Muscle layer of colon (tissue), 2 donors: Measurements from ENCODE around the gene RNF34.

Experiments
- H3K27ac ChIP-seq: one replicate; pipeline ENCODE4 v1.7.0; 2013; ENCODE audit warnings: low read depth, mild to moderate bottlenecking, low read length, moderate library complexity
- H3K27me3 ChIP-seq, 2 donors: one replicate each; pipeline ENCODE4 v1.7.0; 2013; ENCODE audit warnings: low read length in 2 of 2, mild to moderate bottlenecking in 2 of 2; ENCODE audit not compliant: insufficient read depth in 2 of 2, control insufficient read depth in 1 of 2
- H3K36me3 ChIP-seq: one replicate; pipeline ENCODE4 v1.7.0; 2013; ENCODE audit warnings: mild to moderate bottlenecking, low read length; ENCODE audit not compliant: insufficient read depth
- H3K4me1 ChIP-seq: one replicate; pipeline ENCODE4 v1.7.0; 2013; ENCODE audit warnings: mild to moderate bottlenecking, low read length; ENCODE audit not compliant: insufficient read depth
- H3K4me3 ChIP-seq, 2 donors: one replicate each; pipeline ENCODE4 v1.7.0; 2013; ENCODE audit warnings: low read length in 2 of 2, low read depth in 1 of 2, mild to moderate bottlenecking in 1 of 2, moderate library complexity in 1 of 2
- H3K9ac ChIP-seq: one replicate; pipeline ENCODE4 v1.7.0; 2013; ENCODE audit warnings: low read length
- H3K9me3 ChIP-seq: one replicate; pipeline ENCODE4 v1.7.0; 2013; ENCODE audit warnings: mild to moderate bottlenecking, low read length
- donor health status: abdominal sarcoma.
- donor health status: Adenocarcinoma of cecum.

RNF34 gene

DNA sequence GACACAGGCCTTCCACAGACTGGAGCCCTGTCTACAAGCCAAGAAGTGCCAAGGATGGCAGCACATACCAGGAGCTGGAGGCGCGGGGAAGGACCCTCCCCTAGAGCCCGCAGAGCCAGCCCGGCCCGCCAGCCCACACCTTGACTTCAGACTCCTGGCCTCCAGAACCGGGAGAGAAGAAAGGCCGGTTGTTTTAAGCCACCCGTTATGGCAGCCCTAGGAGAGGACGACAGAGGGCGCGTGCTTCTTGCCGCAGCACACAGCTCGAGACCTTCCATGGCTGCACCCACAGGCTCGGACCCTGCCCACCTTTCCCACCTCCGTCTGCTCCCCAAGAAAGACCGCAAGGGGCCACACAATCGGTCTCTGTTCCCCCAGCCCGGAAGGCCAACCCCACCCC, 53.7 kb downstream of the RNF34 start:
- Histone ChIP-seq H3K4me1 (peaks cover 8% of the 10 kb centered on the region), H3K4me3 (no peak overlapping the region), H3K27me3 (no peaks in the 10 kb centered on the region), H3K27ac (no peak overlapping the region), H3K9ac (no peak overlapping the region), H3K36me3 (no peaks in the 10 kb centered on the region), H3K9me3 (no peaks in the 10 kb centered on the region)

DNA sequence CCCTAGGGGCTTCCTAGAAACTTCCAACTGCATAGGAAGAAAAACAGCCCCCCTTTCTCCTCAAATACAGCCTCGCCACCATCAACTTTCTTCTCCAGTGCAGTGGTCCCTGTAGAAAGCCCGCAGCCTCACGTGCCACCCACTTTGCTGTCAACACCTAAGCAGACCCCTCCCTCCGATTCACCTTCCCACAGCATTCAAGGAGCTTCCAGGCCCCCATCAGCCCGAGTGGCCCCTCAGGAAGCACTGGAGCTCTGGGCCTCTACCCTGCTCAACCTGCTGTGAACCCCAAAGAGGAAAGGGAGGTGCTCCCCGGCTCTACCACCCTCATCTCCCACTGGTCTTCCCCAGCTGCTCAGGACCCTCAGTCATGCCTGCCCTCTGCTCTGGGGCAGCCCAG, 55.0 kb downstream of the RNF34 start:
- H3K36me3 ChIP-seq, result no peaks in the 10 kb centered on the region
- H3K4me1 ChIP-seq, result peaks cover 8% of the 10 kb centered on the region
- H3K27ac ChIP-seq, result no peak overlapping the region
- no peaks in the 10 kb centered on the region for H3K27me3 ChIP-seq
- no peak overlapping the region for H3K4me3 ChIP-seq
- H3K9me3 ChIP-seq, result no peaks in the 10 kb centered on the region
- H3K9ac ChIP-seq, result no peak overlapping the region

GRCh38 chr12:121455766-121456420, 56.0 kb downstream of the RNF34 start:
- Histone ChIP-seq H3K9ac (no peak overlapping the region), H3K4me3 (no peak overlapping the region), H3K27ac (no peak overlapping the region), H3K9me3 (no peaks in the 10 kb centered on the region), H3K4me1 (peaks cover 8% of the 10 kb centered on the region), H3K36me3 (no peaks in the 10 kb centered on the region), H3K27me3 (no peaks in the 10 kb centered on the region)

DNA sequence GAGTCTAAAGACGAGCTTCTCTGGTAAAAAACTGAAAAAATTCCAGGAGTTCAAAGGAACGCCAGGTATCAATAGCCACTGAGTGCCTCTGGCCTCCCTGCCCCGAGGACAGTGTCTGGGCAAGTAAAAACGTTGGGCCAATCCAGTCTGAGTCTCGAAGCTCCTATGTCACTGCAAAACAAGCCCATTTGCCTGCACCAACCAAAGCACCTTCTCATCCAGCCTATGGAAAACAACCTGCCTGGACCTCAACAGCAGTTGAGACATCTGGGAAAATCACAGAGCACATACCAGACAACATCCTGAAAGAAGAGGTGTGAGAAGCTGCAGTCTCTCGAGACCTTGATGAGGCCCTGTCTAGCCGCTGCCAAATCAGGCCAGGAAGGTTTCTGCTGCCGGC, 56.6 kb downstream of the RNF34 start:
- H3K4me1 ChIP-seq, result peaks cover 8% of the 10 kb centered on the region

GRCh38 chr12:121461048-121461447, 61.1 kb downstream of the RNF34 start:
- Histone ChIP-seq H3K9ac (no peak overlapping the region), H3K4me3 (no peak overlapping the region), H3K27ac (no peak overlapping the region), H3K27me3 (no peaks in the 10 kb centered on the region), H3K4me1 (peaks cover 4% of the 10 kb centered on the region), H3K36me3 (no peaks in the 10 kb centered on the region), H3K9me3 (no peaks in the 10 kb centered on the region)

More for the DNA sequence above, 56.6 kb downstream of the RNF34 start:
- H3K4me3 ChIP-seq, result no peak overlapping the region
- no peaks in the 10 kb centered on the region for H3K36me3 ChIP-seq
- no peaks in the 10 kb centered on the region for H3K9me3 ChIP-seq
- H3K9ac ChIP-seq, result no peak overlapping the region
- H3K27ac ChIP-seq, result no peak overlapping the region
- H3K27me3 ChIP-seq, result no peaks in the 10 kb centered on the region

- Histone ChIP-seq H3K27me3 (no peaks in the 10 kb centered on the region), H3K9me3 (no peaks in the 10 kb centered on the region), H3K9ac (no peak overlapping the region)
Observed at GRCh38 chr12:121464331-121464730, 64.4 kb downstream of the RNF34 start.

GRCh38 chr12:121465921-121466793, 66.2 kb downstream of the RNF34 start:
- H3K4me1 ChIP-seq, result peaks cover 7% of the 10 kb centered on the region
- no peak overlapping the region for H3K27ac ChIP-seq
- no peaks in the 10 kb centered on the region for H3K9me3 ChIP-seq
- no peaks in the 10 kb centered on the region for H3K36me3 ChIP-seq
- peak overlapping the region; percentile 18 for H3K9ac ChIP-seq
- peak overlapping the region; percentile 14 to 65 for H3K4me3 ChIP-seq
- H3K27me3 ChIP-seq, result no peaks in the 10 kb centered on the region

More at GRCh38 chr12:121464331-121464730, 64.4 kb downstream of the RNF34 start:
- Histone ChIP-seq H3K4me1 (peaks cover 7% of the 10 kb centered on the region), H3K27ac (no peak overlapping the region), H3K36me3 (no peaks in the 10 kb centered on the region), H3K4me3 (no peak overlapping the region)

DNA sequence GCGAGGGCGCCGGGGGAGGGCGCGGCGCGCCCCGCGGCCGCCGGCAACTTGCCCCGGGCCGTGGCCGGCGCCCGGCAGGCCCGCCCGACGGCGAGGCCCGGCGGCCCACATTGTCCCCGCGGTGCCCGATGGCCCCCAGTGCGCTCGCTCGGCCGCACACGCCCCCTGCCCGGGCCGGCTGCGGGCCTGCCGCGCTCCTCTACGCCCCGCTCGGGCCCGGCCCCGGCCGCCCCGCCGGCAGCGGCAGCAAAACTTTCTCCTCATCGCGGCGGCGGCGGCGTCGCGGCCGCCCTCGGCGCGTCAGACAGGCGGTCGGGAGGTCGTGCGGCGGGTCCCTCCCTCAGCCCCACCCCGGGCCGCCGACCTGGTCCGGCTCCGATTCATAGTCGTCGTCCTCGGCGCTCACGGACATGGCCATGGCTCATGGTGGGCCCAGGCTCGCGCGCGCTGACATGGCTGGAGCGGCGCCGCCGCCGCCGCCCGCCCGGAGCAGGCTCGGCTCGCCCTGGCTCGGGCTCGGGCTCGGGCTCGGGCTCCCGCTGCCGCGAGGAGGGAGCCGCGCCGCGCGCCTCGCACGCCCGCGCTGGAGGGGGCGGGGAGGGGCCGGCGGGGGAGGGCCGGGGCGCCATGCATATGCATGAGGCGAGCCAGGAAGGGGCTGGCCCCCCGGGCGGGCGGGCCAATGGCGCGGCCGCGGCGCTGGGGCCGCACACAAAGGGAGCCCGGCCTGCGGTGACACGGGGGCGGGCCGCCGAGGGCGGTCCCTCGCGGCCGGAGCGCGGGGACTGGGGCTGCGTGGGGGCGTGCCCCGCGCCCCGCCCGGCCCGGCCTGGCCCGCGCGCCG, 67.1 kb downstream of the RNF34 start:
- Histone ChIP-seq H3K9ac (no peak overlapping the region), H3K27ac (peak overlapping the region; percentile 52)

DNA sequence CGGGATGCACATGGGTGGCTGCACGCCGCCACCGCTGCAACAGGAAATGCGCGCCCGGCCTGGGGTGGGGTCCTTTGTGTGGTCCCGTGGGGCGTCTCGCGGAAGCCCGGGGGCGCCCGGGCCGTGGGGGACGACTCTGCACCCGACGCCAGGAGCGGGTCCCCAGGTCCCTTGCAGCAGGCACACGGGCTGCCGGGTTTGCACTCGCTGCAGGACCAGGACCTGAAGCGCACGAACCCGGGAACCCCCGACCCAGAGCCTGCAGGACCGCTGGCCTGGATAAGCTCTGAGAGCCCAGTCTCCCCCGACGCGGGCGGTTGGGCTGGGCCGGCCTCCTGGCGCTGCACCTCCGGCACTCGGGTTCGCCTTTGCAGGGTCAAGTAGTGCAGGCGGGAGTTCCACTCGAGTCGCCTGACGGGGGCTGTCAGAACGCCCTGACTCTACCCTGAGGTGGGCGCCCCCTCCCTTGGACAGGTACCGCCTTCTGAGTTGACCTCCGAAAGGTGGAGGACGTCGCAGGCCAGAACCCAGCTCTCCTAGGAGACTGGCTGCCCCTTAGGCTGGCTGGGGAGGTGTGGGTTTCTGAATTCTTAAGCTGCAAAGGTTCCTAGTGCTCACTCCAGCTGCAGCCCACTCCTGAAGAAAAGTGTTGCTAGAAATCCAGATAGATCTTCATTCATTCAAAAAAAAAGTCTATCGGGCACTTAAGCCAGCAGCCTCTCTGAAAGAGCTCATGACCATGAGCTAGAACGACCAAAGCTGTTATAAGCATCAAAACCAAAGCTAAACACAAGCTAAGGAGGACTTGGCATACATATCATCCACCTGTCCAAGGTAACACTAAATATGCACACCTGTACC, 68.0 kb downstream of the RNF34 start:
- Histone ChIP-seq H3K36me3 (no peaks in the 10 kb centered on the region), H3K27me3 (no peaks in the 10 kb centered on the region), H3K9ac (no peak overlapping the region), H3K4me3 (peak overlapping the region; percentile 17 to 23), H3K27ac (no peak overlapping the region), H3K9me3 (no peaks in the 10 kb centered on the region), H3K4me1 (peaks cover 7% of the 10 kb centered on the region)

More for the DNA sequence above, 67.1 kb downstream of the RNF34 start:
- H3K36me3 ChIP-seq, result no peaks in the 10 kb centered on the region
- H3K4me1 ChIP-seq, result peaks cover 7% of the 10 kb centered on the region
- no peaks in the 10 kb centered on the region for H3K9me3 ChIP-seq
- H3K27me3 ChIP-seq, result no peaks in the 10 kb centered on the region
- H3K4me3 ChIP-seq, result peak overlapping the region in 1 of 2 donors; percentile 57

- Histone ChIP-seq H3K36me3 (no peaks in the 10 kb centered on the region), H3K4me3 (no peak overlapping the region), H3K27ac (no peak overlapping the region), H3K9ac (no peak overlapping the region), H3K9me3 (no peaks in the 10 kb centered on the region), H3K27me3 (no peaks in the 10 kb centered on the region), H3K4me1 (peaks cover 7% of the 10 kb centered on the region)
Observed at GRCh38 chr12:121468499-121468801, 68.5 kb downstream of the RNF34 start.
